A673 (cell line): ENCODE results near the gene KCNH3. TPM values are rescaled to one million over a fixed set of nuclear protein-coding genes. Genes with fewer than 3 reads are reported as not detected.

ENCODE experiments used
- BruUV-seq: library from RNA; stranded (reverse); fragments of 400-500 nt; replicated peaks from 2 replicates; lab custom pipeline; 2021; lab: Mats Ljungman, UMichigan
- CTCF ChIA-PET: fragments of 300-600 bp; sonication (Branson Sonifier 250); formaldehyde crosslinking; loops from one replicate; lab custom pipeline; 2022; ENCODE audit warnings: antibody characterized with exemption; lab: Charles Lee
- POLR2A ChIA-PET: fragments of 300-600 bp; sonication (Branson Sonifier 250); formaldehyde crosslinking; loops from one replicate; lab custom pipeline; 2022; ENCODE audit warnings: antibody characterized with exemption; ENCODE audit not compliant: low non-redundant PET; lab: Charles Lee
- DNase-seq: peaks from one replicate; pipeline ENCODE4 v3.0.0-alpha.2; 2015; ENCODE audit warnings: low spot score
- H3K27ac ChIP-seq: fragments of 200-600 bp; sonication (generic); 2 replicates; pipeline ENCODE4 v1.5.1; 2016; ENCODE audit warnings: mixed run types, low read depth, mild to moderate bottlenecking, mixed read lengths, antibody characterized with exemption, low read length; ENCODE audit not compliant: poor library complexity, severe bottlenecking
- H3K27me3 ChIP-seq: fragments of 200-600 bp; sonication (generic); replicated peaks from 2 replicates; pipeline ENCODE4 v1.6.1; 2017; ENCODE audit warnings: mixed run types, low read depth, mild to moderate bottlenecking, mixed read lengths, antibody characterized with exemption, low read length; ENCODE audit not compliant: insufficient read depth, poor library complexity
- H3K36me3 ChIP-seq: fragments of 200-600 bp; sonication (generic); 2 replicates; pipeline ENCODE4 v1.6.1; 2016; ENCODE audit warnings: mixed run types, mild to moderate bottlenecking, mixed read lengths, antibody characterized with exemption, low read length; ENCODE audit not compliant: insufficient read depth, poor library complexity, severe bottlenecking
- H3K4me1 ChIP-seq: fragments of 200-600 bp; sonication (generic); 2 replicates; pipeline ENCODE4 v1.6.1; 2017; ENCODE audit warnings: mixed run types, mild to moderate bottlenecking, mixed read lengths, antibody characterized with exemption, low read length; ENCODE audit not compliant: insufficient read depth, poor library complexity, severe bottlenecking
- H3K4me3 ChIP-seq: fragments of 200-600 bp; sonication (generic); 2 replicates; pipeline ENCODE4 v1.5.1; 2016; ENCODE audit warnings: low read depth, mixed run types, mild to moderate bottlenecking, mixed read lengths, low read length; ENCODE audit not compliant: poor library complexity, severe bottlenecking
- H3K9me3 ChIP-seq: fragments of 200-600 bp; sonication (generic); 2 replicates; pipeline ENCODE4 v1.6.1; 2016; ENCODE audit warnings: mixed run types, low read depth, mild to moderate bottlenecking, mixed read lengths, antibody characterized with exemption, low read length; ENCODE audit not compliant: poor library complexity, severe bottlenecking
- EZH2 ChIP-seq: fragments of 200-600 bp; sonication (generic); IDR thresholded peaks from 2 replicates; pipeline ENCODE4 v1.6.1; 2017; ENCODE audit warnings: borderline replicate concordance, low read depth, mild to moderate bottlenecking, mixed read lengths, antibody characterized with exemption, low read length; ENCODE audit not compliant: poor library complexity, severe bottlenecking
- intact Hi-C: fragments of 100-400 bp; cut with micrococcal nuclease; formaldehyde crosslinking; loops from one replicate; pipeline ENCODE4 v1.10.0; 2022; ENCODE audit not compliant: unreplicated experiment
- total RNA-seq: library from RNA; stranded (reverse); gene quantifications from 2 replicates; pipeline ENCODE4 v1.2.3, GENCODE V29; 2021
- TF ChIP-seq, protein P1 (sequence below): fragments of 300-800, 200-600 bp; sonication (generic); conservative IDR thresholded peaks from 2 replicates; pipeline ENCODE4 v1.5.1; 2017; ENCODE audit warnings: low read depth, mild to moderate bottlenecking, antibody characterized with exemption, low read length, moderate library complexity, mixed read lengths

Gene KCNH3
- total RNA-seq, 1 experiment from 2014 or later = 4.0 TPM

DNA sequence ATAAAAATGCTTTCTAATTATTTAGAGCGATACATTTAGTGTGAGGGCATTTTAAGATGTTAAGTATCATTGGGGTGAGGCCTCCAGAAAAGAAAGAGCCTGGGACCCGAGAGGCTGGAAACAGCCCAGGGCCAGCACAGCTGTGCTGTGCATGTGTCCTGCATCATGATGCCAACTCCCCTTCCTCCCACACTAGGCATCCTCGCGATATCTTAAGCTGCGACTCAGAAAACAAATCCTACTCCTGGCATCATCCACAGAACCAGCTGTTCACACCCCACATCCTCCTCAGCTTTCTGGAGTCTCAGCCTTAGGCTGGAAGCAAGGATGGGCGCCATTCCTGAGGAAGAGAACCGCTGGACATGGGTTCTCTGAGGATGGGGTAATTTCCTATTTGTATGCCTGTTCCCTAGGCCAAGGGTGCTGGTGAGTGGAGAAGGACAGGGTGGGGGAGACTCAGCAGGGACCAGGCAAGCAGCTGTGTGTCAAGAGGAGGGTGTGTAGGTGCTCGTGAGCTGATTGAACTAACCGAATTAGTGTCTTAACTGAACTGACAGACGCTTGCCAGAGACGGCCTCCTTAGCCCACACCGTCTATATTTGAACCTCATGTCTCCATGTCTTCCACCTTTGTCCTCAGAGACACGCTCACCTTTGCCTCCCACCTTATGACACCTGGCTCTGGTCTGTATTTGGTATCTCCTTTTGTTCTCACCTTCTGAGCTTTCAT, 44.7 kb downstream of the KCNH3 start:
- Histone ChIP-seq H3K36me3 (no peaks in the 10 kb centered on the region), H3K4me3 (no peak overlapping the region), H3K27me3 (no peaks in the 10 kb centered on the region), H3K9me3 (no peaks in the 10 kb centered on the region), H3K4me1 (peaks cover 1% of the 10 kb centered on the region), H3K27ac (no peak overlapping the region)
- BruUV-seq = no TSS peak
- DNase-seq = no peak
- no peak for TF ChIP-seq EZH2
- TF ChIP-seq, protein P1, sequence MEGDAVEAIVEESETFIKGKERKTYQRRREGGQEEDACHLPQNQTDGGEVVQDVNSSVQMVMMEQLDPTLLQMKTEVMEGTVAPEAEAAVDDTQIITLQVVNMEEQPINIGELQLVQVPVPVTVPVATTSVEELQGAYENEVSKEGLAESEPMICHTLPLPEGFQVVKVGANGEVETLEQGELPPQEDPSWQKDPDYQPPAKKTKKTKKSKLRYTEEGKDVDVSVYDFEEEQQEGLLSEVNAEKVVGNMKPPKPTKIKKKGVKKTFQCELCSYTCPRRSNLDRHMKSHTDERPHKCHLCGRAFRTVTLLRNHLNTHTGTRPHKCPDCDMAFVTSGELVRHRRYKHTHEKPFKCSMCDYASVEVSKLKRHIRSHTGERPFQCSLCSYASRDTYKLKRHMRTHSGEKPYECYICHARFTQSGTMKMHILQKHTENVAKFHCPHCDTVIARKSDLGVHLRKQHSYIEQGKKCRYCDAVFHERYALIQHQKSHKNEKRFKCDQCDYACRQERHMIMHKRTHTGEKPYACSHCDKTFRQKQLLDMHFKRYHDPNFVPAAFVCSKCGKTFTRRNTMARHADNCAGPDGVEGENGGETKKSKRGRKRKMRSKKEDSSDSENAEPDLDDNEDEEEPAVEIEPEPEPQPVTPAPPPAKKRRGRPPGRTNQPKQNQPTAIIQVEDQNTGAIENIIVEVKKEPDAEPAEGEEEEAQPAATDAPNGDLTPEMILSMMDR = no peak
- intact Hi-C loops = loop anchor here (5.0 kb wide), 1 partner anchor 226 kb away; no protein-coding TSS in a partner anchor
- ChIA-PET POLR2A (no interaction called here), CTCF (no interaction called here)

DNA sequence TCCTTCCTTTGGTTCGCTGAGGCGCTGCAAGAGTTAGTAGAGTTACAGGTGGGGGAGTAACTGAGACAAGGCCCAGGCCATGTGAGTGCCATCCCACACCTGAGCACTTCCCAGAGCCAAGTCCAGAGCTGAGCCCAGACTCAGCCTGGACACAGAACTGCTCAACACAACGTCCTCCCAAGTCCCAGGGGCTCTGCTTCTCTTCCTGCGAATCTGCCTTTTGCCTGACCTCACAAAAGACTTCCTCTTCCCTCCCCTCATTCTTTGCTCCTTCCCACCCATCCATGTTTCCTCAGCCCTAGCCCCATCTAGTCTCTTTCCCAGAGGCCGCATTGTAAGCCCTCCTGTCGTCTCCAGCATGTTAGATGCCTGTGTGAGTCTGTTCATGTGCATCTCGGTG, 45.8 kb downstream of the KCNH3 start:
- BruUV-seq = no TSS peak
- Histone ChIP-seq H3K27me3 (no peaks in the 10 kb centered on the region), H3K27ac (no peak overlapping the region), H3K36me3 (no peaks in the 10 kb centered on the region), H3K4me1 (peaks cover 4% of the 10 kb centered on the region), H3K4me3 (no peak overlapping the region), H3K9me3 (no peaks in the 10 kb centered on the region)
- DNase-seq = no peak
- CTCF ChIA-PET = no interaction called here
- intact Hi-C loops = loop anchor here (5.0 kb wide), 1 partner anchor 227 kb away; no protein-coding TSS in a partner anchor
- POLR2A ChIA-PET = no interaction called here
- no peak for TF ChIP-seq EZH2
- TF ChIP-seq, protein P1 = no peak

DNA sequence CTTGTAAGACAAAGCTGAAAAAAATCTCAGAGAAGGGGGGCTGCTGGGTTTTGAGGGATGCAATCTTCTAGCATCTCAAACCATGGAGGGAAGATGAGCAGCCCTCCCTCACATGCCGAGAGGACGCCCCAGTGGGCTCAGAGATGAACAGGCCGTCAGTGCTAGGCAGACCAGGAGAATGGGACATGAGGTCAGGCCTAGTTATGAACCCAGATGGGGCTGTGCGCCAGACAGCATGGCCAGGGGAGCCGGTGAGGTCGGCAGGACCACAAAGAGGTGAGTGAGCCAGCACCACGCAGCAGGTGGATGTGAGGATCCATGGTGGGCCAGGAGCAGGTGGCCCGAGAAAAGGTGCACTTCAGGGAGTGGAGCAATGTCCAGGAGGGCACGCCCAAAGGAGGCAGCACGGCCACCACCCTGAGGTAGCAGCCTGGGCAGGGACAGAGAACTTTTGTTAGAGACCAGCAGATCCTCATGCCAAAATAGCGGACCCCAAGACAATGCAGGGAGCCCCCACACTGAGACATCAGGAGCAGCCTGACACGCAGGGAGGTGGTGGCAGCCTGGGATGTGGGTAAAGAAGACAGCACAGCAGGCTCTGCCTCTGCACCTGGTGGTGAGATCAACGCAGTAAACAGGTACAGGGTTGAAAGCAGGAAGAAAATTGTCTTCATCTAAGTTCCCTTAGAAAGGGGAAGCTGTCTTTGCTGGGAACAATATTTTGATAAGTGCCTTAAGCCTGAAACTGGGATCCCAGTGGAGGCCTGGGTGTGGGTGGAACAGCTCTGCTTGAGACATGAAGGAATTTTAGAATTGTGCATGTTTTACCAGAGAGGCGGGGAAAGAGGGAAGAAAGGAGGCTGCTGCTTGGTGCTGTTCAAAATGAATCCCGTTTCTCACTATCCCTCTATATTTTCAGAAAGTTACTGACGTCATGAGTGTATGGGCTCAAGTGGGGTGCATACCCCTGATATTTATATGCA, 46.9 kb downstream of the KCNH3 start:
- Histone ChIP-seq H3K27ac (no peak overlapping the region), H3K36me3 (no peaks in the 10 kb centered on the region), H3K27me3 (no peaks in the 10 kb centered on the region), H3K4me3 (no peak overlapping the region), H3K9me3 (no peaks in the 10 kb centered on the region), H3K4me1 (peaks cover 4% of the 10 kb centered on the region)
- TF ChIP-seq, protein P1 = no peak
- no peak for TF ChIP-seq EZH2
- no TSS peak for BruUV-seq
- ChIA-PET POLR2A (no interaction called here), CTCF (no interaction called here)
- DNase-seq = no peak
- intact Hi-C loops = no loop called here
